PC-9 (cell line): ENCODE results near the gene MDFIC. TPM values are rescaled to one million over a fixed set of nuclear protein-coding genes. Genes with fewer than 3 reads are reported as not detected.

Experiments
- BruUV-seq: library from RNA; stranded (reverse); fragments of 400-500 nt; replicated peaks from 2 replicates; lab custom pipeline; 2021; lab: Mats Ljungman, UMichigan
- CTCF ChIA-PET: fragments of 300-600 bp; sonication (Branson Sonifier 250); formaldehyde crosslinking; loops from one replicate; lab custom pipeline; 2022; ENCODE audit warnings: antibody characterized with exemption; lab: Charles Lee
- POLR2A ChIA-PET: fragments of 300-600 bp; sonication (Branson Sonifier 250); formaldehyde crosslinking; loops from one replicate; lab custom pipeline; 2022; ENCODE audit warnings: antibody characterized with exemption; ENCODE audit not compliant: unreplicated experiment; lab: Charles Lee
- DNase-seq, 2 experiments: peaks; one replicate each; pipeline versions ENCODE4 v3.0.0 to v3.0.0-alpha.2; 2015 to 2022; ENCODE audit warnings: mixed read lengths in 1 of 2
- H2AFZ ChIP-seq: fragments of 200-600 bp; sonication (generic); 2 replicates; pipeline ENCODE4 v1.8.1; 2017; ENCODE audit warnings: antibody characterized with exemption
- H3F3A ChIP-seq: fragments of 200-600 bp; sonication (generic); 2 replicates; pipeline ENCODE4 v1.8.1; 2017; ENCODE audit warnings: antibody characterized with exemption, mild to moderate bottlenecking, low read depth; ENCODE audit not compliant: insufficient read depth
- H3K27ac ChIP-seq: fragments of 200-600 bp; sonication (generic); 2 replicates; pipeline ENCODE4 v1.6.1; 2016; ENCODE audit warnings: mixed run types
- H3K27me3 ChIP-seq: fragments of 200-600 bp; sonication (generic); 2 replicates; pipeline ENCODE4 v1.6.1; 2016; ENCODE audit warnings: low read depth, mixed run types; ENCODE audit not compliant: insufficient read depth
- H3K36me3 ChIP-seq: fragments of 200-600 bp; sonication (generic); 2 replicates; pipeline ENCODE4 v1.6.1; 2016; ENCODE audit warnings: low read depth, mixed run types
- H3K4me1 ChIP-seq: fragments of 200-600 bp; sonication (generic); replicated peaks from 2 replicates; pipeline ENCODE4 v1.6.1; 2016; ENCODE audit warnings: mixed run types; ENCODE audit not compliant: insufficient read depth
- H3K4me2 ChIP-seq: fragments of 200-600 bp; sonication (generic); 2 replicates; pipeline ENCODE4 v1.6.1; 2017; ENCODE audit warnings: mixed run types
- H3K4me3 ChIP-seq: fragments of 200-600 bp; sonication (generic); 2 replicates; pipeline ENCODE4 v1.6.1; 2016; ENCODE audit warnings: mixed run types
- H3K79me2 ChIP-seq: fragments of 200-600 bp; sonication (generic); 2 replicates; pipeline ENCODE4 v1.6.1; 2017; ENCODE audit warnings: low read depth, mixed run types
- H3K9me2 ChIP-seq: fragments of 200-600 bp; sonication (generic); 2 replicates; pipeline ENCODE4 v1.8.1; 2017; ENCODE audit warnings: mild to moderate bottlenecking; ENCODE audit not compliant: insufficient read depth
- H3K9me3 ChIP-seq: fragments of 200-600 bp; sonication (generic); 2 replicates; pipeline ENCODE4 v1.8.1; 2016; ENCODE audit warnings: low read depth; ENCODE audit not compliant: insufficient read depth
- H4K20me1 ChIP-seq: fragments of 200-600 bp; sonication (generic); 2 replicates; pipeline ENCODE4 v1.8.1; 2017; ENCODE audit not compliant: insufficient read depth
- EZH2 ChIP-seq: fragments of 200-600 bp; sonication (generic); IDR thresholded peaks from 2 replicates; pipeline ENCODE4 v1.8.0; 2017; ENCODE audit warnings: antibody characterized with exemption, low read depth
- intact Hi-C: fragments of 100-400 bp; cut with micrococcal nuclease; formaldehyde crosslinking; loops from one replicate; pipeline ENCODE4 v1.10.0; 2022; ENCODE audit not compliant: unreplicated experiment
- total RNA-seq: library from RNA; stranded (reverse); gene quantifications from 2 replicates; pipeline ENCODE4 v1.2.3, GENCODE V29; 2021
- TF ChIP-seq, protein P1 (sequence below): fragments of 200-600 bp; sonication (generic); conservative IDR thresholded peaks from 2 replicates; pipeline ENCODE4 v1.6.1; 2017; ENCODE audit warnings: mixed run types, antibody characterized with exemption, mild to moderate bottlenecking, moderate library complexity

MDFIC gene
- total RNA-seq, 1 experiment from 2014 or later: 38.9 TPM

DNA sequence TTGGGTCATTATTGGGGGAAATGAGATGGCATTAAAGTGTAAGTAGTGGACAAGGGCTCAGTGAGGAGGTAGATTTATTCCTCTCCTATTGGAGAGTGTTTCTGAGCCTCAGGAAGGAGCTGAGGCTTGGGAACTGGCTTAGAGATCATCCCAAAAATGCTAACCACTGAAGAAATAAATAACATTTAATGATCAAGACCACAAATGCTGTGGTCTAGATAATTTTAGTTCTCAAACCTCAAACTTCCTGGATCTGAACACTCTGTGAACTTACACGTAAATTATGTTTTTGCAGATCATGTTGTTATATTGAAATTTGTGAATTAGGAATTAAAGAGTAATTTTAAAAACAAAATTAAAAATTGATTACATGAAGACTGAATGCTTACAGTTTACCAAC, 27.3 kb downstream of the MDFIC start:
- Histone ChIP-seq H3K4me1 (no peaks in the 10 kb centered on the region), H3F3A (no peaks in the 10 kb centered on the region; the same call in 1 of the 2 replicates), H3K9me3 (no peaks in the 10 kb centered on the region), H3K4me2 (no peak overlapping the region), H3K9me2 (no peaks in the 10 kb centered on the region), H2AFZ (no peak overlapping the region), H3K27me3 (no peaks in the 10 kb centered on the region), H3K27ac (no peak overlapping the region), H3K36me3 (no peaks in the 10 kb centered on the region; the same call in 1 of the 2 replicates), H3K79me2 (no peaks in the 10 kb centered on the region), H3K4me3 (no peak overlapping the region), H4K20me1 (no peaks in the 10 kb centered on the region)
- no TSS peak for BruUV-seq
- no peak for DNase-seq
- TF ChIP-seq EZH2: no peak
- TF ChIP-seq, protein P1, sequence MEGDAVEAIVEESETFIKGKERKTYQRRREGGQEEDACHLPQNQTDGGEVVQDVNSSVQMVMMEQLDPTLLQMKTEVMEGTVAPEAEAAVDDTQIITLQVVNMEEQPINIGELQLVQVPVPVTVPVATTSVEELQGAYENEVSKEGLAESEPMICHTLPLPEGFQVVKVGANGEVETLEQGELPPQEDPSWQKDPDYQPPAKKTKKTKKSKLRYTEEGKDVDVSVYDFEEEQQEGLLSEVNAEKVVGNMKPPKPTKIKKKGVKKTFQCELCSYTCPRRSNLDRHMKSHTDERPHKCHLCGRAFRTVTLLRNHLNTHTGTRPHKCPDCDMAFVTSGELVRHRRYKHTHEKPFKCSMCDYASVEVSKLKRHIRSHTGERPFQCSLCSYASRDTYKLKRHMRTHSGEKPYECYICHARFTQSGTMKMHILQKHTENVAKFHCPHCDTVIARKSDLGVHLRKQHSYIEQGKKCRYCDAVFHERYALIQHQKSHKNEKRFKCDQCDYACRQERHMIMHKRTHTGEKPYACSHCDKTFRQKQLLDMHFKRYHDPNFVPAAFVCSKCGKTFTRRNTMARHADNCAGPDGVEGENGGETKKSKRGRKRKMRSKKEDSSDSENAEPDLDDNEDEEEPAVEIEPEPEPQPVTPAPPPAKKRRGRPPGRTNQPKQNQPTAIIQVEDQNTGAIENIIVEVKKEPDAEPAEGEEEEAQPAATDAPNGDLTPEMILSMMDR: no peak
- intact Hi-C loops: no loop called here
- POLR2A ChIA-PET: no interaction called here
- CTCF ChIA-PET: no interaction called here

GRCh38 chr7:114952296-114952695, 30.4 kb downstream of the MDFIC start:
- H3K9me2 ChIP-seq: no peaks in the 10 kb centered on the region
- no peak overlapping the region for H3K27ac ChIP-seq
- no peaks in the 10 kb centered on the region for H3K79me2 ChIP-seq
- H3K9me3 ChIP-seq: no peaks in the 10 kb centered on the region
- CTCF ChIA-PET: interaction anchor here (0.6 kb wide), 1 partner anchor 785 kb away, joined by 4 read pairs; no protein-coding TSS in a partner anchor
- H3K27me3 ChIP-seq: no peaks in the 10 kb centered on the region
- no peak overlapping the region for H3K4me3 ChIP-seq
- H3F3A ChIP-seq: no peaks in the 10 kb centered on the region; the same call in 1 of the 2 replicates
- H3K4me1 ChIP-seq: no peaks in the 10 kb centered on the region
- DNase-seq: no peak
- no peak overlapping the region for H3K4me2 ChIP-seq
- no peak overlapping the region for H2AFZ ChIP-seq
- no peaks in the 10 kb centered on the region; the same call in 1 of the 2 replicates for H3K36me3 ChIP-seq
- TF ChIP-seq, protein P1: no peak
- TF ChIP-seq EZH2: no peak
- H4K20me1 ChIP-seq: no peaks in the 10 kb centered on the region
- intact Hi-C loops: no loop called here
- POLR2A ChIA-PET: interaction anchor here (0.6 kb wide), 1 partner anchor 50 kb away, joined by 3 read pairs; no protein-coding TSS in a partner anchor
- BruUV-seq: no TSS peak

DNA sequence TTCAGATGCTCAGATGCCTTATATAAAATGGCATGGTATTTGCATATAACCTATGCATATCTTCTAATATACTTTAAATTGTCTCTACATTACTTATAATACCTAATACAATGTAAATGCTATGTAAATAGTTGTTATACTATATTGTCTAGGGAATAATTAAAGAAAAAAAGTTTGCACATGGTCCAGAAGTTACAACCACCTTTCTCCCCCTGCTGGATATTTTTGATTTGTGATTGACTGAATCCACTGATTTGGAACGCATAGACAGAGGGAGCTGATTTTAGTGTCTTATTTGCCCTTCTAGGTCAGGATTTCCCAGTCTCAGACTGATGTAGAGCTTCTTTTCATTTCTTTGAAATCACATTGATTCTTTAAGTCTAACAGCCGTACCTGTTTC, 31.8 kb downstream of the MDFIC start:
- no peaks in the 10 kb centered on the region for H3K27me3 ChIP-seq
- no peaks in the 10 kb centered on the region; the same call in 1 of the 2 replicates for H3K36me3 ChIP-seq
- H3K79me2 ChIP-seq: no peaks in the 10 kb centered on the region
- no peaks in the 10 kb centered on the region for H3K4me1 ChIP-seq
- CTCF ChIA-PET: no interaction called here
- H3K4me3 ChIP-seq: no peak overlapping the region
- H3K9me3 ChIP-seq: no peaks in the 10 kb centered on the region
- POLR2A ChIA-PET: no interaction called here
- TF ChIP-seq EZH2: no peak
- TF ChIP-seq, protein P1: no peak
- H2AFZ ChIP-seq: no peak overlapping the region
- DNase-seq: no peak
- H3K9me2 ChIP-seq: no peaks in the 10 kb centered on the region
- H3K4me2 ChIP-seq: no peak overlapping the region
- no peaks in the 10 kb centered on the region for H4K20me1 ChIP-seq
- no TSS peak for BruUV-seq
- no peak overlapping the region for H3K27ac ChIP-seq
- intact Hi-C loops: no loop called here
- no peaks in the 10 kb centered on the region; the same call in 1 of the 2 replicates for H3F3A ChIP-seq
